ACHN (cell line): ENCODE results near the gene FGF19.
"Not testable (repeated sequence)": the region's sequence is repeated elsewhere in the genome, so short reads cannot be mapped to it uniquely, and the experiment has no call there.

Source experiments
- DNase-seq: peaks from one replicate; pipeline ENCODE4 v3.0.0-alpha.2; 2015
- in situ Hi-C: cut with HindIII; loops from 2 replicates; pipeline ENCODE4 v1.10.0; 2017; ENCODE audit warnings: low sequenced_read_pairs, low pct_ligation_motif_present, low pct_unique_long_range_greater_than_20kb

Gene FGF19

GRCh38 chr11:69700278-69701140 is 3.3 kb downstream of the FGF19 start:
- peak; percentile 66 for DNase-seq
- in situ Hi-C loops = no loop called here

GRCh38 chr11:69699213-69699612 is 4.6 kb downstream of the FGF19 start:
- in situ Hi-C loops = no loop called here

GRCh38 chr11:69698362-69698761 is 5.5 kb downstream of the FGF19 start:
- DNase-seq = no peak
- in situ Hi-C loops = no loop called here

More at GRCh38 chr11:69699213-69699612, 4.6 kb downstream of the FGF19 start:
- DNase-seq = no peak

- in situ Hi-C loops = no loop called here
- no peak for DNase-seq
Observed at GRCh38 chr11:69697861-69698260, 6.0 kb downstream of the FGF19 start.

GRCh38 chr11:69697469-69697843 is 6.4 kb downstream of the FGF19 start:
- in situ Hi-C loops = no loop called here
- DNase-seq = no peak

- no peak for DNase-seq
- in situ Hi-C loops = no loop called here
Observed at GRCh38 chr11:69696749-69697468, 6.9 kb downstream of the FGF19 start.

GRCh38 chr11:69695995-69696394 is 7.8 kb downstream of the FGF19 start:
- DNase-seq, in situ Hi-C loops: not testable (repeated sequence)

GRCh38 chr11:69695581-69695980 is 8.2 kb downstream of the FGF19 start:
- no peak for DNase-seq
- in situ Hi-C loops = no loop called here

GRCh38 chr11:69694781-69695180 is 9.0 kb downstream of the FGF19 start:
- in situ Hi-C loops = no loop called here
- DNase-seq = no peak

- in situ Hi-C loops = no loop called here
- no peak for DNase-seq
Observed at GRCh38 chr11:69692422-69692821, 11.4 kb downstream of the FGF19 start.

GRCh38 chr11:69691463-69691862 is 12.4 kb downstream of the FGF19 start:
- in situ Hi-C loops = no loop called here
- no peak for DNase-seq

GRCh38 chr11:69689484-69690319 is 14.1 kb downstream of the FGF19 start:
- in situ Hi-C loops = no loop called here
- DNase-seq = no peak

- in situ Hi-C loops, DNase-seq: not testable (repeated sequence)
Observed at GRCh38 chr11:69687969-69688771, 15.7 kb downstream of the FGF19 start.

GRCh38 chr11:69686856-69687255 is 17.0 kb downstream of the FGF19 start:
- no peak for DNase-seq
- in situ Hi-C loops = no loop called here

- in situ Hi-C loops = no loop called here
- DNase-seq = no peak
Observed at GRCh38 chr11:69686452-69686851, 17.4 kb downstream of the FGF19 start.

- in situ Hi-C loops = no loop called here
- DNase-seq = no peak
Observed at GRCh38 chr11:69685348-69685747, 18.5 kb downstream of the FGF19 start.

- DNase-seq = no peak
- in situ Hi-C loops = no loop called here
Observed at GRCh38 chr11:69684651-69685050, 19.2 kb downstream of the FGF19 start.

- in situ Hi-C loops = no loop called here
- DNase-seq = peak; percentile 15
Observed at GRCh38 chr11:69683764-69684333, 20.0 kb downstream of the FGF19 start.
